Ovary (tissue), 10 donors: ENCODE measurements around the gene FBP2. TPM values are rescaled to one million over a fixed set of nuclear protein-coding genes. Genes with fewer than 3 reads are reported as not detected.

Experiments used
- DNase-seq, 5 donors: peaks; one replicate each; pipeline ENCODE4 v3.0.0-alpha.2; 2019 to 2020
- H3K27ac ChIP-seq, 2 donors: fragments of 200-600 bp; one replicate each; pipeline versions ENCODE4 v1.5.1 to v1.8.0; 2019 to 2022
- H3K27me3 ChIP-seq: fragments of 200-600 bp; one replicate; pipeline ENCODE4 v1.8.0; 2022
- H3K36me3 ChIP-seq: fragments of 200-600 bp; sonication (generic); one replicate; pipeline ENCODE4 v1.5.1; 2019
- H3K4me1 ChIP-seq: one replicate; pipeline ENCODE4 v1.8.1; 2013; ENCODE audit warnings: mild to moderate bottlenecking, moderate library complexity; ENCODE audit not compliant: insufficient read depth
- H3K4me3 ChIP-seq: fragments of 200-600 bp; sonication (generic); one replicate; pipeline ENCODE4 v1.5.1; 2017
- H3K9me3 ChIP-seq, 2 donors: fragments of 200-600 bp in 1 of 2; sonication (generic) in 1 of 2; one replicate each; pipeline versions ENCODE4 v1.5.1 to v1.8.1; 2013 to 2019; ENCODE audit warnings: mild to moderate bottlenecking in 1 of 2, moderate library complexity in 1 of 2
- CTCF ChIP-seq, 3 donors: fragments of 450-650 bp in 2 of 3; fragments of 200-600 bp in 1 of 3; IDR thresholded peaks; one replicate each; pipeline versions ENCODE4 v1.5.1 to v1.8.0; 2016 to 2022; ENCODE audit warnings: antibody characterized with exemption in 3 of 3, mild to moderate bottlenecking in 1 of 3
- EP300 ChIP-seq: sonication (generic); formaldehyde crosslinking; IDR thresholded peaks from one replicate; pipeline ENCODE4 v1.6.1; 2017; ENCODE audit warnings: antibody characterized with exemption
- POLR2A ChIP-seq: fragments of 450-650 bp; IDR thresholded peaks from one replicate; pipeline ENCODE4 v1.6.1; 2017; ENCODE audit warnings: antibody characterized with exemption, mild to moderate bottlenecking, moderate library complexity
- WGBS, 3 donors: extraction: QIAGEN DNeasy Blood & Tissue Kit in 1 of 3; methylation state at CpG; one replicate each; pipeline versions ENCODE4 v1.1.5 to v1.1.7; 2013 to 2017; 5-methylcytosine and 5-hydroxymethylcytosine counted together
- intact Hi-C, 4 donors: fragments of 100-400 bp; cut with DNase I; formaldehyde crosslinking; loops; one replicate each; pipeline versions ENCODE4 v1.11.0 to v1.15.1; 2022 to 2023
- long read RNA-seq, 3 donors: library from polyadenylated mRNA in 2 of 3; unstranded in 2 of 3; transcript quantifications; one replicate each; pipeline ENCODE4 v2.0.0 and lab custom pipeline, GENCODE V29; 2021 to 2026
- polyA plus RNA-seq, 2 donors: library from polyadenylated mRNA; stranded (reverse); fragments of 200-250 nt in 1 of 2; fragments of 350-450 nt in 1 of 2; fragmentation: Illumina TruSeq in 1 of 2; extraction: RNeasy Lipid Tissue Mini Kit (QIAGEN cat#74804) in 1 of 2; gene quantifications; one replicate each; pipeline ENCODE4 v1.2.3, GENCODE V29; 2013 to 2014
- total RNA-seq, 7 donors: library from RNA; depleted of rRNA in 2 of 7; stranded (reverse); fragments of >200 nt in 2 of 7; fragmentation: NEBNext Ultra II Directional in 3 of 7; extraction: Animal tissue kit (Norgen Biotek cat#: 25700) in 3 of 7; gene quantifications; one replicate each; pipeline versions ENCODE4 v1.1.0 to v1.2.4, GENCODE V29; 2016 to 2023
- donor health status: DM: no; HTN: no; CAD: no; lungs with moderate emphysema.
- donor health status: DM: no; HTN: no; CAD: no.
- donor health status: Bipolar disorder and iron deficiency.
- donor health status: DM: yes; HTN: yes; CAD: no.
- donor health status: DM: no; HTN: no; CAD: no.
- donor health status: DM: yes; HTN: yes; CAD: no.

FBP2 gene
- total RNA-seq: not detected
- not detected for polyA plus RNA-seq
- long read RNA-seq, donor 1: 0 reads
- long read RNA-seq, donor 2: 0 reads
- long read RNA-seq, donor 3: 0 reads

- H3K27ac ChIP-seq: no peak within 1 kb of the TSS
- no peak for DNase-seq
- WGBS, 3 donors: 63 to 77% (median 63%) methylated on average over 21 of the region's 21 CpGs
- H3K9me3 ChIP-seq: no peaks in the 10 kb centered on the region
- no peak for TF ChIP-seq EP300
- no peak for TF ChIP-seq POLR2A
- TF ChIP-seq CTCF (IDR thresholded peaks at IDR 0.05): no peak
- intact Hi-C loops: no loop called here
- no peak within 1 kb of the TSS for H3K4me3 ChIP-seq
- H3K4me1 ChIP-seq: no peaks in the 10 kb centered on the region
- no peaks in the 10 kb centered on the region for H3K36me3 ChIP-seq
- no peaks in the 10 kb centered on the region for H3K27me3 ChIP-seq
These were observed at the start of gene FBP2 for GRCh38 chr9:94593459-94594345. Gene FBP2 (minus strand): TSS chr9:94593824. CDS start chr9:94593726, 98 bp downstream.

GRCh38 chr9:94643176-94643575, 49.6 kb upstream of the FBP2 start:
- no peaks in the 10 kb centered on the region for H3K27me3 ChIP-seq
- no peak overlapping the region for H3K27ac ChIP-seq
- no peaks in the 10 kb centered on the region for H3K9me3 ChIP-seq
- no peak for DNase-seq
- H3K36me3 ChIP-seq: no peaks in the 10 kb centered on the region
- H3K4me1 ChIP-seq: peaks cover 5% of the 10 kb centered on the region
- WGBS, 3 donors: 83 to 93% (median 84%) methylated on average over 8 of the region's 8 CpGs
- no peak overlapping the region for H3K4me3 ChIP-seq
- TF ChIP-seq POLR2A (no peak), CTCF (IDR thresholded peaks at IDR 0.05) (no peak), EP300 (no peak)
- intact Hi-C loops: no loop called here

GRCh38 chr9:94642501-94642900, 48.9 kb upstream of the FBP2 start:
- Histone ChIP-seq H3K9me3 (no peaks in the 10 kb centered on the region), H3K27ac (no peak overlapping the region), H3K4me3 (no peak overlapping the region), H3K36me3 (no peaks in the 10 kb centered on the region), H3K27me3 (no peaks in the 10 kb centered on the region), H3K4me1 (peaks cover 5% of the 10 kb centered on the region)
- no peak for TF ChIP-seq POLR2A
- TF ChIP-seq CTCF (IDR thresholded peaks at IDR 0.05): no peak
- no peak for TF ChIP-seq EP300
- intact Hi-C loops: no loop called here
- DNase-seq: no peak
- WGBS, 3 donors: 90 to 94% (median 93%) methylated on average over 5 of the region's 5 CpGs

GRCh38 chr9:94639999-94640376, 46.4 kb upstream of the FBP2 start:
- WGBS, 3 donors: 71 to 75% (median 73%) methylated on average over 15 of the region's 15 CpGs
- Histone ChIP-seq H3K4me3 (peak overlapping the region; percentile 40), H3K36me3 (no peaks in the 10 kb centered on the region), H3K9me3 (no peaks in the 10 kb centered on the region), H3K4me1 (peaks cover 5% of the 10 kb centered on the region), H3K27me3 (no peaks in the 10 kb centered on the region), H3K27ac (no peak overlapping the region)
- intact Hi-C loops: no loop called here
- no peak for DNase-seq
- no peak for TF ChIP-seq EP300
- no peak for TF ChIP-seq CTCF (IDR thresholded peaks at IDR 0.05)
- TF ChIP-seq POLR2A: no peak
